Lung (tissue), 12 donors: Measurements from ENCODE around the gene PYGO2. TPM values are rescaled to one million over a fixed set of nuclear protein-coding genes. Genes with fewer than 3 reads are reported as not detected.

Experiments
- ATAC-seq: fragments of 200-7000 bp; cut with Tn5 transposase; one replicate; pipeline ENCODE4 v1.9.1; 2020; ENCODE audit warnings: moderate number of reproducible peaks; ENCODE audit not compliant: insufficient read depth, low FRiP score
- DNase-seq, 3 donors: peaks; one replicate each; pipeline ENCODE4 v3.0.0-alpha.2; 2013 to 2017
- H3K27ac ChIP-seq, 2 donors: one replicate each; pipeline ENCODE4 v1.5.1; 2013; ENCODE audit warnings: mild to moderate bottlenecking in 2 of 2, moderate library complexity in 2 of 2, control low read depth in 1 of 2, inconsistent platforms in 1 of 2, low read depth in 1 of 2, low read length in 1 of 2
- H3K27me3 ChIP-seq, 3 donors: one replicate each; pipeline ENCODE4 v1.5.1; 2013; ENCODE audit warnings: low read length in 2 of 3; ENCODE audit not compliant: control insufficient read depth in 3 of 3, insufficient read depth in 3 of 3
- H3K36me3 ChIP-seq, 4 donors: one replicate each; pipeline ENCODE4 v1.5.1; 2013; ENCODE audit warnings: low read length in 4 of 4, mild to moderate bottlenecking in 1 of 4, moderate library complexity in 1 of 4; ENCODE audit not compliant: control insufficient read depth in 4 of 4, insufficient read depth in 4 of 4
- H3K4me1 ChIP-seq, 5 donors: one replicate each; pipeline ENCODE4 v1.5.1; 2013; ENCODE audit warnings: low read length in 5 of 5, mild to moderate bottlenecking in 2 of 5, moderate library complexity in 1 of 5; ENCODE audit not compliant: control insufficient read depth in 5 of 5, insufficient read depth in 5 of 5
- H3K4me3 ChIP-seq: one replicate; pipeline ENCODE4 v1.5.1; 2013; ENCODE audit warnings: mild to moderate bottlenecking, control low read depth, moderate library complexity
- H3K9ac ChIP-seq, 2 donors: one replicate each; pipeline ENCODE4 v1.5.1; 2013; ENCODE audit warnings: low read length in 2 of 2, control low read depth in 1 of 2; ENCODE audit not compliant: insufficient read depth in 1 of 2
- H3K9me3 ChIP-seq, 4 donors: one replicate each; pipeline ENCODE4 v1.5.1; 2013; ENCODE audit warnings: low read length in 3 of 4, mild to moderate bottlenecking in 1 of 4, moderate library complexity in 1 of 4; ENCODE audit not compliant: control insufficient read depth in 4 of 4, insufficient read depth in 3 of 4
- WGBS, 2 donors: extraction: QIAGEN DNeasy Blood & Tissue Kit; methylation state at CpG; one replicate each; pipeline ENCODE4 v1.1.7; 2013; 5-methylcytosine and 5-hydroxymethylcytosine counted together
- polyA plus RNA-seq, 2 donors: library from polyadenylated mRNA; stranded (reverse); fragments of 200-250 nt; gene quantifications; one replicate each; pipeline ENCODE4 v1.2.1, GENCODE V29; 2013
- total RNA-seq, 2 donors: library from RNA; depleted of rRNA in 1 of 2; stranded (reverse); fragments of >200 nt in 1 of 2; gene quantifications; one replicate each; pipeline ENCODE4 v1.2.1, GENCODE V29; 2014 to 2021
- TF ChIP-seq, protein P1 (sequence below): IDR thresholded peaks from 2 replicates; pipeline ENCODE4 v1.5.1; 2012; ENCODE audit warnings: mild to moderate bottlenecking; ENCODE audit errors: control extremely low read depth, extremely low read depth
- donor health status: control.
- donor health status: control.
- donor health status: Bipolar disorder and iron deficiency.
- donor health status: healthy.
- donor health status: DM: yes; HTN: yes; CAD: no.

Gene PYGO2
- total and polyA plus RNA-seq, 4 donors, result 14.6 to 25.2 (median 20.0) TPM

DNA sequence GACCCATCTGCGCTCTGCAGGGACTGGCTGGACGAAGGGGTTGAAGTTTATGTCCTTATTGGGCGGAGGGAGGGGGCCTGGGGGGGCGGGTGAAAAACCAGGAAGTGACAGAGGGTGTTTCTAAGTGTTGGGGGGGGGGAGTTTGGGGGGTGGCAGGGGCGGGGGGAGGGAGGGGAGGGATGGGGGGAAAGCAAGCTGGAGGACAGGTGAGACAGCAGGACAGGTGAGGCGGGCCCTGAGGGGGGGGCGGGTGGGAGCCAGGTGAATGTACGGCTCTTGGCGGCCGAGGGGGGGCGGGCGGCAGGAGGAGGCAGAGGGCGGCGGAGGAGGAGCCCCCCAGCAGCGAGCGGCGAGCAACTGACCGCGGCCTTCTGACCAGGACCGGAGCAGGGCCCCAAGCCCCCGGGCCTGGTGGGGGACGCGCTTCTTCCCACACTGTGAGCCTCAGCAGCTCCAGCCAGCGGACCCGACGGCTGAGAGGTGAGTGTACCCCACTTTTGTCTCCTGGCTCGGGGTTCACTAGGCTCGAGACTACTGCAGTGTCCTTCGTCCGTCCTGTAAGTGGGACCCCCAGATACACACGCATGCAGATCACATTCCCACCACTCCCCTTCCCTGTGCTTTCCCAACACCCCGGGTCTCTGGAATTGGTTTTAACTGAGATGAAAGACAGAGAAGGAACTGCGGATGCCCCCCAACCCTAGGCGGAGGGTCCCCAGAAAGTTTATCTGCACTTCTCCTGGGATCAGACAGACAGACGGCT is 41.1 kb upstream of the PYGO2 start, which contains the start of gene ZBTB7B:
TSS of gene ZBTB7B (plus strand) at position 339 of the 763 bp plus-strand sequence. CDS start 11,859 bp downstream, outside the sequence.
- Histone ChIP-seq H3K9me3 (no peaks in the 10 kb centered on the region), H3K27me3 (no peaks in the 10 kb centered on the region), H3K27ac (peak within 1 kb of the TSS; percentile 94 to 97), H3K4me1 (peaks cover 8 to 33% (median 14%) of the 10 kb centered on the region in 5 donors), H3K9ac (peak within 1 kb of the TSS; percentile 53 to 77), H3K4me3 (peak within 1 kb of the TSS; percentile 92), H3K36me3 (no peaks in the 10 kb centered on the region)
- TF ChIP-seq, protein P1, sequence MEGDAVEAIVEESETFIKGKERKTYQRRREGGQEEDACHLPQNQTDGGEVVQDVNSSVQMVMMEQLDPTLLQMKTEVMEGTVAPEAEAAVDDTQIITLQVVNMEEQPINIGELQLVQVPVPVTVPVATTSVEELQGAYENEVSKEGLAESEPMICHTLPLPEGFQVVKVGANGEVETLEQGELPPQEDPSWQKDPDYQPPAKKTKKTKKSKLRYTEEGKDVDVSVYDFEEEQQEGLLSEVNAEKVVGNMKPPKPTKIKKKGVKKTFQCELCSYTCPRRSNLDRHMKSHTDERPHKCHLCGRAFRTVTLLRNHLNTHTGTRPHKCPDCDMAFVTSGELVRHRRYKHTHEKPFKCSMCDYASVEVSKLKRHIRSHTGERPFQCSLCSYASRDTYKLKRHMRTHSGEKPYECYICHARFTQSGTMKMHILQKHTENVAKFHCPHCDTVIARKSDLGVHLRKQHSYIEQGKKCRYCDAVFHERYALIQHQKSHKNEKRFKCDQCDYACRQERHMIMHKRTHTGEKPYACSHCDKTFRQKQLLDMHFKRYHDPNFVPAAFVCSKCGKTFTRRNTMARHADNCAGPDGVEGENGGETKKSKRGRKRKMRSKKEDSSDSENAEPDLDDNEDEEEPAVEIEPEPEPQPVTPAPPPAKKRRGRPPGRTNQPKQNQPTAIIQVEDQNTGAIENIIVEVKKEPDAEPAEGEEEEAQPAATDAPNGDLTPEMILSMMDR, result no peak
- WGBS, 2 donors, result 0% methylated on average over 27 to 33 of the region's 35 CpGs
- DNase-seq (peak; percentile 47 to 67 (median 49)), ATAC-seq (peak; percentile 1)

DNA sequence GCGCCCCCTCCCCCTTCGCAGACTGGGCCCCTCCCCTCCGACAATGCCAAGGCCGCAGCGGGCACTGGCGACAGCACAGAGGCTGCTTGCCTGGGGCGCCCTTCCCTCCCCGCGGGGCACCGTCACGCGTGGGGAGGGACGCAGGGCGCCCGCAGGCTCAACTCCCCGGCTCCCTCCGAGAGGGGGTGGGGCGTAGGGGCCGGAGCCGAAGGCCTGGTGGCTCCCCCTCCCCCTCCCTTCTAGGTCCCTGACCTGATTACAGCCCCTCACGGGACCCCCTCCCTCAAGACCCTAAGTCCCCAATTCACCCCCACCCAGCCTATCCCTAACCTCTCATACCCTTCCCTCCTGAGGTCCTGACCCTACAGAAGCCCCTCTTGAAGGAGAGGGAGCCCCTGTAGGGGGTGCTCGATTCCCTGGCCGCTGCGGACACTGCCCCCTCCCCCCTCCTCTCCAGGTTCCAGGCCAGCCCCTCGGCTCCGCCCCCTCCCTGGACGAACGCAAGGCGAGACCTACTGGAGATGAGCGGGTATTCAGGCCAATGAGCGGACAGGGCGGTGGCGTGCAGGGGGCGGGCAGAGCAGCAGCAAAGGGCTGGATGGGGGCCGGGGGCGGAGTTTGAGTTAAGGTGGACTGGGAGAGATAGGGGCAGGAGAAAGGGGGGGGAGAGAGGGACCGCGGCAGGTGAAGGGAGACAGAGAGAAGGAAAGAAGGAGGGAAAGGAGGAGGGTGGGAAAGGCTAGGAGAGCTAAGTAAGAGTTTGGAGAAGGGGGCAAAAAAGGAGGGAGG is 40.3 kb upstream of the PYGO2 start:
- ATAC-seq (peak; percentile 77), DNase-seq (peak; percentile 99 to 100 (median 100))
- H3K9me3 ChIP-seq, result no peaks in the 10 kb centered on the region
- peak overlapping the region; percentile 91 to 94 for H3K27ac ChIP-seq
- H3K4me3 ChIP-seq, result peak overlapping the region; percentile 65
- H3K4me1 ChIP-seq, result peaks cover 5 to 28% (median 11%) of the 10 kb centered on the region in 5 donors
- TF ChIP-seq, protein P1, result peak; percentile 1
- H3K36me3 ChIP-seq, result no peaks in the 10 kb centered on the region
- WGBS, 2 donors, result 0 to 2% methylated on average over 22 to 38 of the region's 38 CpGs
- peak overlapping the region in 1 of 2 donors; percentile 53 for H3K9ac ChIP-seq
- no peaks in the 10 kb centered on the region for H3K27me3 ChIP-seq

DNA sequence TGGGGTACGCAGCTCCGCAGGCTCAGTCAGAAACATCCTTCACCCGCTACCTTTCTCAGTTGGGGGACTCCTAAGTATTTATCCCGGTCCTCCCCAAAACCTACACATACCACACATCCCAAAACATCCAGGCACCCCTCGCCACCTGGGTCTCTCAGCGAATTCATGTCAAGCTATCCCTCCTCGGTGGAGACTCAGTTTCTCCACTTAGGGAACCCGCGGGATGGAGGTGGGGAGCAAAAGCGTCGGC is 39.8 kb upstream of the PYGO2 start:
- Histone ChIP-seq H3K27me3 (no peaks in the 10 kb centered on the region), H3K9ac (peak overlapping the region in 1 of 2 donors; percentile 46), H3K36me3 (no peaks in the 10 kb centered on the region), H3K4me1 (peaks cover 5 to 28% (median 6%) of the 10 kb centered on the region in 5 donors), H3K9me3 (no peaks in the 10 kb centered on the region), H3K4me3 (peak overlapping the region; percentile 65), H3K27ac (peak overlapping the region; percentile 91 to 94)
- 0 to 1% methylated on average over 11 of the region's 11 CpGs for WGBS, 2 donors
- peak in 1 of 3 donors; percentile 70 for DNase-seq
- ATAC-seq, result no peak
- TF ChIP-seq, protein P1, result no peak
